Tibial nerve (tissue), 4 donors: Measurements from ENCODE around the gene GRK2.

ENCODE experiments used
- EP300 ChIP-seq, 2 donors: sonication (generic); formaldehyde crosslinking; IDR thresholded peaks; one replicate each; pipeline ENCODE4 v1.6.1; 2017; ENCODE audit warnings: antibody characterized with exemption in 2 of 2, mild to moderate bottlenecking in 1 of 2
- POLR2A ChIP-seq, 2 donors: fragments of 450-650 bp; IDR thresholded peaks; one replicate each; pipeline ENCODE4 v1.6.1; 2017; ENCODE audit warnings: antibody characterized with exemption in 2 of 2, mild to moderate bottlenecking in 2 of 2, moderate library complexity in 2 of 2
- TF ChIP-seq, protein P1 (sequence below), 5 experiments: fragments of 200-600 bp in 3 of 5; fragments of 450-650 bp in 2 of 5; sonication (generic) in 3 of 5; IDR thresholded peaks; one replicate each; pipeline ENCODE4 v1.5.1; 2016 to 2019; ENCODE audit warnings: antibody characterized with exemption in 5 of 5, mild to moderate bottlenecking in 3 of 5, moderate library complexity in 2 of 5

DNA sequence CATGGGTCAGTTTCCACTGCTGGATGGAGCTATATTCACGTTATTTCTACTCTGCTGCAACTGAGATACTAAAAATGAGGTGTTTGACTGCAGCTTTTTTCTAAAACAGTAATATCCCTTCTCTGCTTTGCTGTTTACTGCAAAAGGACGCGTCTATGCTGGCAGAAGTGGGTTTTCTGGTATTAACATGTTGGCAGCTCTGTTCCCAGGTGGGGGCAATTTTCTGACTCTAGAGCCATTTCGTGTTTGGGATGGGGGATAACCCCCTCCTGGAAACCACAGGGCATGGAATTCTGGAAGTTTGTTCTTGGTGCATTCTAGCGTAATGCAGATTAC is 4.9 kb downstream of the GRK2 start:
- TF ChIP-seq EP300 (IDR thresholded peaks at IDR 0.05) = no peak
- TF ChIP-seq, protein P1, sequence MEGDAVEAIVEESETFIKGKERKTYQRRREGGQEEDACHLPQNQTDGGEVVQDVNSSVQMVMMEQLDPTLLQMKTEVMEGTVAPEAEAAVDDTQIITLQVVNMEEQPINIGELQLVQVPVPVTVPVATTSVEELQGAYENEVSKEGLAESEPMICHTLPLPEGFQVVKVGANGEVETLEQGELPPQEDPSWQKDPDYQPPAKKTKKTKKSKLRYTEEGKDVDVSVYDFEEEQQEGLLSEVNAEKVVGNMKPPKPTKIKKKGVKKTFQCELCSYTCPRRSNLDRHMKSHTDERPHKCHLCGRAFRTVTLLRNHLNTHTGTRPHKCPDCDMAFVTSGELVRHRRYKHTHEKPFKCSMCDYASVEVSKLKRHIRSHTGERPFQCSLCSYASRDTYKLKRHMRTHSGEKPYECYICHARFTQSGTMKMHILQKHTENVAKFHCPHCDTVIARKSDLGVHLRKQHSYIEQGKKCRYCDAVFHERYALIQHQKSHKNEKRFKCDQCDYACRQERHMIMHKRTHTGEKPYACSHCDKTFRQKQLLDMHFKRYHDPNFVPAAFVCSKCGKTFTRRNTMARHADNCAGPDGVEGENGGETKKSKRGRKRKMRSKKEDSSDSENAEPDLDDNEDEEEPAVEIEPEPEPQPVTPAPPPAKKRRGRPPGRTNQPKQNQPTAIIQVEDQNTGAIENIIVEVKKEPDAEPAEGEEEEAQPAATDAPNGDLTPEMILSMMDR (IDR thresholded peaks at IDR 0.05) = no peak
- no peak for TF ChIP-seq POLR2A (IDR thresholded peaks at IDR 0.05)
